Activated gamma-delta T cell (primary cell): Measurements from ENCODE around the gene RHBDL3.
"Not testable (repeated sequence)": the region's sequence is repeated elsewhere in the genome, so short reads cannot be mapped to it uniquely, and the experiment has no call there.

ENCODE experiments used
- DNase-seq: peaks from one replicate; lab custom pipeline; 2025; lab: John Stamatoyannopoulos, UW
- total RNA-seq, 2 donors: gene quantifications; one replicate each; lab custom pipeline; 2026; lab: John Stamatoyannopoulos, UW

RHBDL3 gene, protein sequence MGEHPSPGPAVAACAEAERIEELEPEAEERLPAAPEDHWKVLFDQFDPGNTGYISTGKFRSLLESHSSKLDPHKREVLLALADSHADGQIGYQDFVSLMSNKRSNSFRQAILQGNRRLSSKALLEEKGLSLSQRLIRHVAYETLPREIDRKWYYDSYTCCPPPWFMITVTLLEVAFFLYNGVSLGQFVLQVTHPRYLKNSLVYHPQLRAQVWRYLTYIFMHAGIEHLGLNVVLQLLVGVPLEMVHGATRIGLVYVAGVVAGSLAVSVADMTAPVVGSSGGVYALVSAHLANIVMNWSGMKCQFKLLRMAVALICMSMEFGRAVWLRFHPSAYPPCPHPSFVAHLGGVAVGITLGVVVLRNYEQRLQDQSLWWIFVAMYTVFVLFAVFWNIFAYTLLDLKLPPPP
- 0.10 to 0.17 reads per million in 2 donors for total RNA-seq

DNA sequence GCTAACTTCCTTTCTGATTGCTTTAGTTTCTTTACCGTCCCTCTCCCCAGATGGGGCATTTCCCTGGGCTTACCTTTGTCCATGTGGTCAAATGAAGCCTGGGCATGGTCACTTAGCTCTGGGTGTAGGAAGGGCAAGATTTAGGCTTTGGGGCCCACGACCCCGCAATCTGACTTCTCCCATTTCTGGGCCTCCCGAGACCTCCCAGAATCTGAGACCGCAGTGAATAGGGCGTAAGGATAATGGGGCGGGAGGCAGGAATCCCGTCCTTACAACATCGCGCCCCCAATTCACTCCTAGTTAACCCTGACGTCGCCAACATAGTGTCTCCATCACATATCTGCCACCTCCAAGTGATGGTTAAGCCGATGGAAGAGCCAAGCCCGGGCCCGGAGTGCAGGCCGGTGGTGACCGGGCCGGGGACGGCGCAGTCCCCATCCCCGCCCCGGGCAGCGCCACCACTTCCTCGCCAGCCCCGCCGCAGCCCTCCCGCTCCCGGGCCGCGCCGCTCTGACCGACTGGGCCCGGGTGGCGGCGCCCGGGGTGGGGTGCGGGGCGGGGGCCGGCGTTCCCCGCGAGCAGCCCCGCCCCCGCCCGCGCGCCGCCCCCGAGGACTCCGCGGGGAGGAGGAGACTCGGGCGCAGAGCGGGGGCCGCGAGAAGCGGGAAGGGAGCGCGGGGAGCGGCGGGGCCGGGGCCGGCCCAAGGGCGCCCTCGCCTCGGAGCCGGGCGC is at the start of gene RHBDL3:
TSS of gene RHBDL3 (plus strand) at position 641 of the 732 bp plus-strand sequence. CDS start 358 bp downstream, outside the sequence.
- DNase-seq, result peak; percentile 26

DNA sequence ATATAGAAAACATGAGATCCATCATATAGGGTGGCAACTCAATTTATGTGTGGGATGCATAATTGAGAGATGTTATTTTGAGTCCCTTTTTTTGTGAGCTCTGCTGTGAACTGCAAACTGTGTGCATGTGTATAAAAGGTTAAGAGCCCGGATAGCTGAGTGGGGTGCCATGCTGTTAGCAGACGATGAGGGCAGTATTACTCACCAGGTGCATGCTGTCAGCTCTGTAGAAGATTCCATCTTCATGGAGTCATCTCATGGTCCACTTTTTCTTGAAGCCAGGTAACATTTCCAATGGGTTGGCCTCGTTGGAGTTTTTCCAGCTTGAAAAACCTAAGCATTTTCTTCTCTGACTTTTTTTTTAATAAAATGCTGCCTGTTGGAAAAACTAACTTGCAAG is 43.0 kb upstream of the RHBDL3 start:
- DNase-seq, result no peak

DNA sequence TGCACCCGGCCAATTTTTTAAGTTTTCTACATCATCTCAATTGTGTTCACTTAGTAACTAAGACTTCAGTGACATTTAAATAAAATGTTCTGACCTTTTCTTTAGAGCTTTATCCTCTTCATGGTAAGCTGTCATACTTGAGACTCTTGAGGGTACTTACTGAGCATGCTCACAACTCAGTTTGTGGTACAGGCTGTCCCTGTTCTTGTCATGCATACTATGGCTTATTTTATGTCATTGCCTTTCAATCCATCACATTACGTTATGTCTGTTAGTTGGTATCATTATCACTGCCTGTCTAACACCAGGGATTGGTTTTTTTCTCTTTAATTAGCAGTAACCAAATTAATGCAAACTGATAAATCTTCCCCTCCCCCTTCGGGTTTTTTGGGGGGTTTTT is 41.9 kb upstream of the RHBDL3 start:
- DNase-seq, result no peak

DNA sequence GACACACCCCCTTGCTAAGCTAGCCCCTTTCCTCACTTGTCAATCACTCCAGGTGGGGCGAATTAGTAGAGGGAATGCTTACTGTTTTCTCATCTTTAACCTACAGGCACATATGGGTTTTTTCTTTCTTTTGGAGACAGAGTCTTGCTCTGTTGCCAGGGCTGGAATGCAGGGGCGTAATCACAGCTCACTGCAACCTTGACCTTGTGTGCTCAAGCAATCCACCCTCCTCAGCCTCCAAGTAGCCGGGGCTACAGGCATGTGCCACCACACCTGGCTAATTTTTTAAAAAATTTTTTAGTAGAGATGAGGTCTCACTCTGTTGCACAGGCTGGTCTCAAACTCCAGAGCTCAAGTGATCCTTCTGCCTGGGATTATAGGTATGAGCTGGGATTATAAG is 38.7 kb upstream of the RHBDL3 start:
- DNase-seq, result no peak

DNA sequence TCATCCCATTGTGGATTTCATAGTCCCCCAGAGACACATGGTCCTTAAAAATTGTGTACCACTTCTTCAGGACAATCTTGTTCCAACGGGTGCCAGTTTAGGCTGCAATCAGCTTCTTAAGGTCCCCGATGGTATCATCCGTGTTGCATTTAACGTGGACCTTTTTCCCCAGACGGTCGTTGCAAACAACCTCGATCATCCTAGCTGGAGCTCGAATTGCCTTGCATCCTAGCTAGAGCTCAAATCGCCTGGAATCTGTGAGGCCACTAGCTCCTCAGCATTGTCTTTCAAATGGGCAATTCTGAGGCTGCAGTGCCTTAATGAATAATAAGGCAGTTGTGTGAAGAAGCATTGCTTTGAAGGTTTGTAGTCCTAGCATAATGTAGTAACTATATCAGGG is 37.7 kb upstream of the RHBDL3 start:
- DNase-seq, result no peak

DNA sequence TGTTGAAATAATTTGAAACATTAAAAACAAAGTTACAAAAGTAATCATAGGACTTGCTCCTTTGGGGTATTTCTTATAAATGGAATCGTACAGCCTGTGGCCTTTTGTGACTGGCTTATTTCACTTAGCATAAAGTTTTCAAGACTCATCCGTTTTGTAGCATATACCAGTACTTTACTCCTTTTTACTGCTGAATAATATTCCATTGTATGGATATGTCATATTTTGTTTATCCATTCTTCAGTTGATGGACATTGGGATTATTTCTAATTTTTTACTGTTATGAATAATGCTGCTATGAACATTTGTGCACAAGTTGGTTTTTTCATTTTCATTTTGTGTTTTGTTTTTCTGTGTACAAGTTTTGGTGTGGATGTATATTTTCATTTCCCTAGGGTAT is 30.0 kb upstream of the RHBDL3 start:
- DNase-seq, result no peak

DNA sequence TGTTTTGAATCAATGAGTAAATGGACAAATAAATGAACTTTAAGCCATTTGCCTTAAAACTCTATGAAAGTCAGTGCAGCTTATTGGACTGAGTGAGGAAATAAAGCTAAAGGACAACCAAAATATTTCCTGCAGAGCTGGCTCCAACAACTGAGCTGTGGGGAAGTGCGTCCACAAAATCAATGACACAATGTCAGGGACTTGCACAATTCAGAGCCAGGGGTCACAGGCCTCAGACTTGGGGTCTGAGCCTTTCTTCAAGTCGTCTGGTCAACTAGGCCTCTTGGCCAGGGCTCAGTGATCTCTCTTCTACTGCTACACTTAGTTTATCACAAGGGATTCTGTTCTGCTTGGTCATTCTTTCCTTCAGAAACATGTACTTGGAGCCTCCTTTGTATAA is 26.2 kb upstream of the RHBDL3 start:
- no peak for DNase-seq

DNA sequence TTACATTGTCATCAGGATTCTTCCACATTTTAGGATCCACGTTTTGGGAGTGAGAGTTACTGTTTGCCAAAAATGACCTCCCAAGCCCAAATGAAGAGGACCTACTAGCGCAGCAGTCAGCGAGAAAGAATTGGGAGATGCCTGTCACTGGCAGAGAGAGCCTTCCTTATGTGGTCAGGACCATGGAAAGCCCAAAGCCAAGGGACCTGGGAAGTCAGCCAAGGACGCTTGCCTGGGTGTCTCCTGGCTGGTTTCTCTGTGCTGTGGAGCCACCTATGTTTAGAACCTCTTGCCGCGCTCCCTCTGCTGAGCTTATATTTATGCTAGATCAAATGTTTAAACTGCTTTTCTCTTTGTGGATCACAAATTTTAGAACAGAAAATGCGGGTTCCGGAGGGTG is 24.9 kb upstream of the RHBDL3 start:
- DNase-seq, result no peak

DNA sequence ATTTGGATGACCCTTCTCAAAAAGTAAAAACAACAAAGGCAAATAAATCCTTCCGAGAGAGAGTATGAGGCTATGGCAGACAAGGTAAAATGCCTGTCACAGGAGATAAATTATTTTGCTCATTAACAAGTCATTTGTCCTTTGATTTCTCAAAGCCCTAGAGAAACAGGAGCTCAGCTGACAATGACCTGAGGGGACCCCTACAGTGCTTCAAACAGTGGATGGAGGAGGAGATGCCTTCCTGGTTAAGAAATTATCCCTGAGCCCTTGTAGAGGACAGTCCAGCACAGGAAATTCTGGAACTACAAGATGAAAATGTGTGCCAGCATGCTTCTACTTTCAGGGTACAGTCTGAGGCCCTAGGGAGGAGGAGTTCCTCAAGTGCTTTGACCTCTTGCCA is 24.0 kb upstream of the RHBDL3 start:
- DNase-seq, result no peak

DNA sequence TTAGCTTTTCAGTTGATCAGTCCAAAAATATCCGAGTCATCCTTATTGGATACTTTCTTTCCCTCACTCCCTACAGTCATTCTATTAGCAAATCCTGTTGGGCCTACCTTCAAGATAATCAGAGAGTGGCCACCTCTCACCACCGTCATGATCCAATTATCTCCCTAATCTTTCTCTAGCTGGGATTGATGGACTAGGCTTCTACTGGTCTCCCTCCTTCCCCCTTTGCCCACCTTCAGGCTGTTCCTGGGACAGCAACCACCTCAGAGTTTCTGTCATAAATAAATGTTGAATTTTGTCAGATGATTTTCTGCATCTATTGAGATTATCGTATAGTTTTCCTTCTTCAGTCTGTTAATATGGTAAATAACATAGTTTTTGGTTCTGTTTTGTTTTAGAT is 16.2 kb upstream of the RHBDL3 start:
- no peak for DNase-seq

DNA sequence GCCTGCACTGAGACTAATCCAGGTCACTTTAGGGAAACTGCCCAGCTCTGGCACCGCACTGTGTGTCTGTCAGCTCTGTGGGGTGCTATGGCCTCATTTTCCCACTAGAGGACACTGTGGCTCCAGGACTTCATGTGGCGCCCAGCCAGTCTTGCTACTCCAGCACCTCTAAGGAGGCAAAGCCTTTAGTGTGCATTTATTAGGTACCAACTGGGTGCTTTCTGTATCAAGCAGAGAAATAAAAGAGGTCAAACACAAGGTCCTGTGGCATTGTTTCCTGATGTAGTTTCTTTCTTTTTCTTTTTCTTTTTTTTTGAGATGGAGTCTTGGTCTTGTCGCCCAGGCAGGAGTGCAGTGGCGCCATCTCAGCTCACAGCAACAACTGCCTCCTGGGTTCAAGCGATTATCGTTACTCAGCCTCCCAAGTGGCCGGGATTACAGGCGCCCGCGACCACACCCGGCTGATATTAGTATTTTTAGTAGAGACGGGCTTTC is 12.5 kb upstream of the RHBDL3 start:
- DNase-seq, result no peak

DNA sequence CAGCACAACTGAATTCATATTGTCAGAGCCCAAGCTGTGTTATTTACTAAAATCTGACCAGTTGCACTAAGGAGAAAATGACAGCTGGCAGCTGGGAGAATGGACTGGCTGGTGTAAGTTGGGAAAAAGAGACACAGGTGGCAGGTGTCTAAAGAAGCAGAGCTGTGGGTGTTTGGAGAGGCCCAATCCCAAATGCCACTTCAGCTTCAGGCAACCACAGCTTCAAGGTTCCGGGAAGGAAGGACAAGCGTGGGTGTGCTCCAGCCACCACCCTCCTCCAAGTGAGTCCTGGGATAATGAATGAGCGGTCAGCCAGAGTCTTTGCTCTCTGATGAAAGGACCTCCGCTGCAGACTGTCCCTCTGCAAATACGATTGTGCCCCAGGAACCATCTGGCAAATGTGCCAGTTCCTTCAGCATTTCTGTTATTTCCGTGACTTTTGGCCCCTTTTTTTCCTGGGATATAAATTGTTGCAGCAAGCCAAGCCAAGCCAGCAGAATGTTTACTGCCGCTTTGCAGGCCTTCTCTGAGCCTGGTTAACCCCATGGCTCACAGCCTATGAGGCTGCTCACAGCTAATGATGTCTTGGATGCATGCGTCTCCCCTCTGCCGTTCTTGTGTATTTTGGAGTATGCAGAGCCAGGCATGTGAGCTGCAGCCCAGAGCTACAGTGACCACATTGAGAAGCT is 9.5 kb upstream of the RHBDL3 start:
- no peak for DNase-seq

DNA sequence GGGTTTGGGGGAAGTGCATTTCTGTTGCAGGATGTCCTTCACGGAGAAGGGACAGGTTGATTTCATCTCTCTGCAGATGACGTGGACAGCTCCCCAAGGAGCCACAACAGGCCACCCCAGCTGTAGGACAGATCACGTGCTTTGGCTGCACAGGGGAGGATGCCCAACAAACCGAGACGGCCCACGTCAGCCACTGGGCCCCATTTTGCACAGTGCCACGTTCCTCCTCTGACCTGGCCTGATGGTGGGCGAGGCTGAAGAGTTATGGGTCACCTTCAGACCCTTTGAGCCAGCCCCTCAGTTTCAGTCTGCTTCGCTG is 9.0 kb upstream of the RHBDL3 start:
- no peak for DNase-seq

DNA sequence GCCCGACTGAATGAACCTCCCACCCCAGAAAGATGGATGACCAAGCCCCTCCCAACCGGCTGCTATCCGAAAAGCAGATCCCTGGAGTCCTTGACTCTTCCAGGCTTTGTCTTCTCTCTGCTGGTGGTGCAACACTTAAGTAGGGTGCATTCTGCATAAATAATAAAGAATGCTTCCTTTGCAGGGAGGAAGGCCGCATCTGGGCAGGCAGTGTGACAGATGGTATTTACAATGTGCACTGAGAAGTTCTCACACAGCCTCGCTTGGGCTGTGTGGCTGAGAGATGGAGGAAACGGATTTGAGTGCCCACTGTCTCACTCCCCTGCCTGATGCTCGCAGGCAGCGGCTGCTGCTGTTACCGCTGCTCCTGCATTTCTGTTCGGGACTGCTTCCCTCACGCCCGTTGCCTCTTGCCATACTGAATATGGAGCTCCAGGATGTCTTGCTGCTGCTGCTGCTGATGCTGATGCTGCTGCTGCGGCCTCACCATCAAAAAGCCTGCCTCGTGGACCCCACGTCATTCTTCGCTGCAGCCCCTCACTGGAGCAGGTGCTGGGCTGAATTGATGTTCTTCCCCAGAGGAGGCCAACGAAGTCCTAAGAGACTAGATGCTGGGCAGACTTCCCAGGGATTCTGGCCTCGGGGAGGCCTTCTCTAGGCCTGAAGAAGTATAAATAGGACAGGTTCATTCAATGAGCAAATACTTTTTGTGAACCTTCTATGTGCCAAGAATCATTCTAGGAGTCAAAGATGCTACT is 7.1 kb upstream of the RHBDL3 start:
- DNase-seq, result no peak

DNA sequence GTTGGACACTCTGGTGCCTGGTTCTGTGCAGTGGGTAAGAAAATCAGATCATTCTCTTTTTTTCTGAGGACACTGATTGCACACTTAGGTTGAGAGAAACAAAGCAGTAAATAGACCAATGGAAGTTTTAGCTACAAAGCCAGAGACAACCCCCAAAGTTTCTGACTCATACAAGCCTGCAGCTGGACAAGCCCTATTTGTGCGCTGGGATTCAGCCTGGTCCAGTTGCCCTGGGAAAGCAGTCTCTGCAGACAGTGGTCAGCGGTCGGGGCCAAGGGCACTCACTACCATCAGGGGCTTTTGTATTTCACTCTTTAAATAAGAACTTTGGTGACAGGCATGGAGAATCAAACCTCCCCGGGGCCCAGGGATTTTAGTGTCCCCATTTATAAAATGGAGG is 6.0 kb upstream of the RHBDL3 start:
- DNase-seq, result no peak

DNA sequence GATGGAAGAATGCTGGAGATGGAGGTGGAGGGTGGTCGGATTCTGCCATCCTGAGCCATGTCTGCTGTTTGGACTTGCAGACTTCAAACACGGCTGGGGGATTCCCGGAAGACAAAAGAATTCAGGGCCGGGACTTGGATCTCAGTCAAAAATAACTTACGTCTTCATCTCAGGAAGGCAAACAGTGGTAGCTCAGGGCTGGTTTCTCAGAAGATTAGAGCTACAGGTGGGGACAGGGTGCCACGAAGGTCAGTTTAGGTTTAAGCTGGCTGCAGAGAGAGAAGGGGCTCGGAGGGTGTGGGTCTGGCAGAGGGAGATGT is 4.3 kb upstream of the RHBDL3 start:
- no peak for DNase-seq

DNA sequence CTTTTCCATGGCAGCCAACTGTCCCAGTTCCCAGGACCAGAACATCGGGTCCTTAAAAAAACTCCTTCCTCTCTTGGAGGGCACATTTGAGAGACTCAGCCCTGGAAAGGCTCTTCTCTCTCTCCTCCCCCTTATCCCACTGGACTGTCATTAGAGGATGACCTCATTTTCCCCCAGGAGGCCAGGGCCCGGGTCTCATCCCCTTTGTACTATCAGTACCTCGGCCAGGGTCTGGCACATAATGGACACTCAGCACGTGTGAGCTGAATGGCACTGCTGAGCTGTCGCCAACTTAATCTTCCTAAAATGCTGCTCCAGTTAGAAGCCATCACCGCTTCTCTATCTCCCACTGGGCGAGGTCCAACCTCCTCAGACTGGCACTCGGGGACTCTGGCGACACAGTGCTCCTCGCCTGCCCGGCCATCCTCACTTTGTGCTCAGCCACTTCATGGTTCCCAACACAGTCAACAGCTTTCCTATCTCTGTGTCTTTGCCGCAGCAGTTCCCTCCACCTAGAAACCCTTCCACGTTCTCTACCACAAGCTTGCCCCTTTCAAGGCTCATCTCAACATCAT is 3.6 kb upstream of the RHBDL3 start:
- no peak for DNase-seq

DNA sequence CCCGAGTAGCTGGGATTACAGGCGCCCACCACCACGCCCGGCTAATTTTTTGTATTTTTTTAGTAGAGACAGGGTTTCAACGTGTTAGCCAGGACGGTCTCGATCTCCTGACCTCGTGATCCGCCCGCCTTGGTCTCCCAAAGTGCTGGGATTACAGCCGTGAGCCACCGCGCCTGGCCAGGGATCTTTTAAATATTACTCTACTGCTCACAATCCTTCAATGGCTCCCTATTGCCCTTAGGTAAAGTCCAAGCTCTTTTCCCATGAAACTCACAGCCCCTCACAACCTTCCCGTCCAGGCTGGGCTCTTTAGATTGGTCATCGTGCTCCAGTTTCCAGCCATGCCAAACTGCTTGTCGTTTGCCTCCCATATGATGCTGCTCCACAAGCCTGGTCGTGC is 2.1 kb upstream of the RHBDL3 start:
- DNase-seq, result not testable (repeated sequence)

DNA sequence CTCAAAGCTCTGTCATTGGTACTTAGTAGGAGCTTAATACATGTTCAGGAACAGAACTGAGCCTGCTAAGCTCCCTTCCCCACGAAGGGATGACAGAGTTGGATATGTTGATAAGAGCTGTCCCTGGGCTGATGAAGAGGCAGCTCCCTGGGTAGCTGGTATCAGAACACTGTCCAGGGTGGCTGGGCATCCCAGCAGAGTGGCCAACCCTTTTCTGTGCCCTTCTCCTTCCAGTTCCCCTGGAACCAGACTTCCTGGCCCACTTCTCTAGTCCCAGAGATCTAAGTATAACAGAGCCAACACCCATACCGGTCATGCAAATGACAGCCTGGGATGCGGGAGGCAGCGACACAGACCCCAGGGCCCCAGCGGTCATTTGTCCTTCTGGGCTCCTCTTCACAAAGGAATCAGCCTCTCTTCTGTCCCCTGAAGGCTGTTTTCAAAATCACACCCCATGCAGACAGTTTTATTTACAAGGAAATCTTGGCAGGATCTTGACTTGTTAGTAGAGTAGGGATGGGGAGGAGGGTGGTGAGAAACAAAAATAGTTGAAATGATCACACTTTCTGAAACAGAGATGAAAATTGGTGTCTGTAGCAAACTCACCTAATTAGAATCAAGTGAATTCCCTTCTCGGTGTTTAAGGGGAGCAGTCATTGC is 1.4 kb upstream of the RHBDL3 start:
- no peak for DNase-seq

DNA sequence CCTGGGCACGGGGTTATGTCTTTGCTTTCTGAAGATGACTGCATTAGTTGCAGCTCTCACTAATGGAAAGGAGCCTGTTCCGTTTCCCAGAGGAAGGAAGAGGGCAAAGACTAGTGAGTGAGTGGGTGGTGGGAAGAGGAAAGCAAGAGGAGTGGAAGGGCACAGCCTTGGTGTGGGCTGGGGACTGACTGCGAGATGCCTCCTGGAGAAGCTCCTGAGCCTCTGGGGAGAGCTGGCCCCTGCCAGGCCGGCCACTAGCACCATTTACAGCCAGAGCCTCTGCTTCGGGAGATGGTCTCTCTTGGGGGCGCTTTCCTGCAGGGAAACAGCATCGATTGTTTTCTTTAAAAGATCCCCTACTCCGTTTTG is 825 bp upstream of the RHBDL3 start:
- no peak for DNase-seq

DNA sequence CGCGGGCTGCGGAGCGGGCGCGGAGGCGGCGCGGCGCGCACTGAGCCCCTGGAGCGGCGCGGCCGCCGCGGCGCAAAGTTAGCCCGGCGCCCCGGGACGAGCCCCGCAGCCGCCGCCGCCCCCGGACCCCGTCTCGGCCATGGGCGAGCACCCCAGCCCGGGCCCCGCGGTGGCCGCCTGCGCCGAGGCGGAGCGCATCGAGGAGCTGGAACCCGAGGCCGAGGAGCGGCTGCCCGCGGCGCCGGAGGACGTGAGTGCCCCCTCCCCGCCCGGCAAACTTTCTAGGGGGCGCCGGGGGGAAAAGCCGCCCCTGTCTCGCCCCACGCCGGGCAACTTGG is 388 bp downstream of the RHBDL3 start:
- peak; percentile 25 for DNase-seq
